Activated effector memory CD4-positive, alpha-beta T cell treated with anti-CD3 and anti-CD28 coated beads, Interleukin-2, amount 50 U/mL, for 16 hours (primary cell): ENCODE results near the gene ELP1.
"Not testable (repeated sequence)": the region's sequence is repeated elsewhere in the genome, so short reads cannot be mapped to it uniquely, and the experiment has no call there.

Source experiments
- DNase-seq: peaks from one replicate; pipeline ENCODE4 v3.0.0-alpha.2; 2020

ELP1 gene

DNA sequence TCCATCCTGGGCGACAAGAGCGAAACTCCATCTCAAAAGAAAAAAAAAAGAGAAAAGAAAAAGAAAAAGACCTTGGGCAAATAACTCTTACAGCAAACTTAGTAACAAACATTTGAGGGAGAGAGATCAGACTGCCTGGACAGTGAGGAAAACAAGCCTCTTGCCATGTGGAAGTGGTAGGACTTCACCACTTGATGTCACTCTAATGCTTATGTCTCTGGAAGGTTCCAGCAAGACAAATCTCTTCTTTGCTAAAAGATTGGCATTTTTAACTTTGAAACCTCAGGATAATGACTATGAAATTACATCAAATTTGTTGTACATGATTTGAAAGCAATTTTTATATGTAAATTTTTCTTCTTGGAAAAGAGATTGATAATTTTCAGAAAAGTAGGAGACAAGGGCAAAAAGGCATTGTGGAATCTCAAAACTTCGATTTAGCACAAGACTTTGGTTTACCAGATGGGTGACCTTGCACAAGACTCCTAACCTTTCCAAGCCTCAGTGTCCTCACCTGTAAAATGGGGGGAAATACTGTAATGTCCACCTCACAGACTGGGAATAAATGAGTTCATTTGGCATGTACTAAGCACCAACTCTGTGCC lies 83.5 kb downstream of the ELP1 start:
- DNase-seq: no peak

DNA sequence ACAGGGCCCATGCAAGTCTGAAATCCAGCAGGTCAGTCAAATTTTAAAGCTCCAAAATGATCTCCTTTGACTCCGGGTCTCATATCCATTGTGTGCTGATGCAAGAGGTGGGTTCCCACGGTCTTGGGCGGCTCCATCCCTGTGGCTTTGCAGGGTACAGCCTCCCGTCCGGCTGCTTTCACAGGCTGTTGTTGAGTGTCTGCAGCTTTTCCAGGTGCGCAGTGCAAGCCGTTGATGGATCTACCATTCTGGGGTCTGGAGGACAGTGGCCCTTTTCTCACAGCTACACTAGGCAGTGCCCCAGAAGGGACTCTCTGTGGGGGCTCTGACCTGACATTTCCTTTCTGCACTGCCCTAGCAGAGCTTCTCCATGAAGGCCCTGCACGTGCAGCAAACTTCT lies 85.6 kb downstream of the ELP1 start:
- not testable (repeated sequence) for DNase-seq

DNA sequence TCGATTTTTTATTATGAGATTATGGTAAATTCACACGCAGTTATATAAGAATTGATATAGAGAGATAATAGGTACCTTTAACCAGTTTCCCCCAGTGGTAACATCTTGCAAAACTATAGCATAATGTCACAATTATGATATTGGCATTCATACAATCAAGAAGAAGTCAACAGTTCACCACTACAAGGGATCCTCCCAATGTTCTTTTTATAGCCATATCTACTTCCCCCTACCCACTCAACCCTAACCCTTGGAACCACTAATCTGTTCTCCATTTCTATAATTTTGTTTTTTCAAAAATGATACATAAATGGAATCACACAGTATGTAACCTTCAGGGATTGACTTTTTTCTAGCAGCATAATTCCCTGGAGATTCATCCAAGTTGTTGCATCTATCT lies 88.0 kb downstream of the ELP1 start:
- no peak for DNase-seq

DNA sequence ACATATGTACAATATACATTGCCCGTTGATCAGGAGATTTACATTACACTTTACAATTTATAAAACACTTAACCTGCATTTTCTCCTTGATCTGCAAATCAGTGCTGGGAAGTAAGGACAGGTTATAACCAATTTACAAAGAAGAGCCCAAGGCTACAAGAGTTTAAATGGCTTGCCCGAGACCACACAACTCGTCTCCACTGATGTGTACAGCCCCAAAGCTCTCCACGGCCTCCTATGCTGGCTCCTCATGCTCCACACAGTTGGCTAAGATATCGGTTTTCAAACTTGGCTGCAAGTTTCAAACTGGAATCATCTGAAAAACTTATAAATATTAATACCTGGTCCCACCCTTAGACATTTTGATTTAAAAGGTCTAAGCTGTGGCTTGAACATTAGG lies 88.4 kb downstream of the ELP1 start:
- DNase-seq: no peak

DNA sequence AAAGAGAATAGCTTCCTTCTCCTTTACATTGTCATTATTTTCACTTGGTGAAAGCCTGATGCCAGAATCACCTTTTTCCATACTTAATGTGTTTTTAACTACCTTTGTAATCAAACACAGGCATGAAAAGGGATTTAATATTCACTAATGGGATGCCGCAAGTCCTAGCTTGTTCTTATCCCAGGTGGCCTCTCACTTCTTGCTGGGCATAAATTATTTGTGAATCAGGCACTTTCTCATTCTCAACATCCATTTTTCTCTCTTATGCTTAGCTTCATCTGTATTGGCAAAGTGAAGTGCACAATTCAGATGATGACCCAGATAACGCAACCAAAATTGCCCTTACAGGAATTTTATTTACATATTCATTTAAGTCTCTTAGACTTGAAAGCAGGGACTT lies 89.1 kb downstream of the ELP1 start:
- no peak for DNase-seq

DNA sequence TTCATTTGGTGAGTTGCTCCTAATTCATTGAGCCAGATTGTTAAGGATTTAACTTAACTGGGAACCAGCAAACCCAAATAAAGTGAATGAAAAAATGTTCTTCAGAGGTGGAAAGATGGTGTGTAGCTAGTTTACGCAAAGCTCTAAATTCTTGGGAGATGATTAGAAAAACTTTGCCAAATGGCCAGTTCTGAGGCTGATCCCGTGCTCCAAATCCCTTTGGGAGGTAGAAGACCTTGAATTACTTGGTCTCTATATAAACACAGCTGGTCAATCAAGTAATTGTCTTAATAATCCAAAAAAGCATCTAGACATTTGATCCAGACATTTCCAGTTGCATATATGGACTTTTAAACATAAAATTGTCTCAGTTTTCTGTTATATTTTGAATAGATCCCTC lies 89.5 kb downstream of the ELP1 start:
- DNase-seq: no peak

DNA sequence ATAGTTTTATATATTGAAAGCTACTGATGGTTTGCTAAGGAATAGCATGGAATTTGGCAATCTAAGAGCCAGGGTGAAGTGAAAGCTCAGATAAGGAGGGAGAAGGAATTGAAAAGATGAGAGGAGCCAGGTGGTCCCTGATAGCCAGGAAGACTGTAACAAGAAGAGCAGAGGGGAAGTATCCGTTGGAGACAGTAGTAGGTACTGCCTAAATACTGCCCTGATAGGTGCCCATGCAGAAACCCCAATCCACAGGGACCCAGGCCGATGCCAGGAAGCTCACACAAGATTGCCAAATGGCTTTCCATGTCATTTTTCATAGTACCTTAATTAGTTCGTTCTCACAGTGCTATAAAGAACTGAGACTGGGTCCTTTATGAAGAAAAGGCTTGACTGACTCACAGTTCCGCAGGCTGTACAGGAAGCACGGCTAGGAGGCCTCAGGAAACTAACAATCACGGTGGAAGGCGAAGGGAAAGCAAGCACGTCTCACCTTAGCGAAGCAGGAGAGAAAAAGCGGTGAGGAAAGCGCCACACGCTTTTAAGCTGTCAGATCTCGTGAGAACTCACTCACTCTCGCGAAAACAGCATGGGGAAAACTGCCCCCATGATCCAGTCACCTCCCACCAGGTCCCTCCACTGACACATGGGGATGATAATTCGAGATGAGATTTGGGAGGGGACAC lies 91.2 kb downstream of the ELP1 start:
- DNase-seq: no peak

DNA sequence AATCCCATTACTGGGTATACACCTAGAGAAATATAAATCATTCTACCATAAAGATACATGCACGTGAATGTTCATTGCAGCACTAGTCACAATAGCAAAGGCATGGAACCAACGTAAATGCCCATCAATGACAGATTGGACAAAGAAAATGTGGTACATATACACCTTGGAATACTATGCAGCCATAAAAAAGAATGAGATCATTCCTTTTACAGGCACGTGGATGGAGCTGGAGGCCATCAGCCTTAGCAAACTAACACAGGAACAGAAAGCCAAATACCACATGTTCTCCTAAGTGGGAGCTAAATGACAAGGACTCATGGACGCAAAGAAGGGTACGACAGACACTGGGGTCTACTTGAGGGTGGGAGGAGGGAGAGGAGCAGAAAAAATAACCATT lies 94.4 kb downstream of the ELP1 start:
- DNase-seq: not testable (repeated sequence)

DNA sequence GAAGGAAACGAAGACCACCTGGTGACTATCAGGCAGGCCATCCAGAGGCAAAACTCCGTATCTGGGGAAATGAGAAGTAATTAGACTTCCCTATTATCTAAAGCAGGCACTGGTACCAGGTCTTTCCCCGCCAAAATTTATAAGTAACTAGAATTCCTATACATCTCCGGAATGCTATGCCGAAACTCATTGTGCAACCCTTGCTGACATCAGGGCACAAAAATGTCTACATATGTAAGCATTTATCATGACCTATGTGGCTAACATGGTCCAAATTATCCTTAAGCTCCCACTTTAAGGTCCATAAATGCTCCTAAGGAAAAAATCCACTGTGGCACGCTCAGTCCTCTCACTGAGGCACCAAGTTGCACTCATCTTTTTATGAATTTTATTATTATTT lies 95.9 kb downstream of the ELP1 start:
- no peak for DNase-seq

DNA sequence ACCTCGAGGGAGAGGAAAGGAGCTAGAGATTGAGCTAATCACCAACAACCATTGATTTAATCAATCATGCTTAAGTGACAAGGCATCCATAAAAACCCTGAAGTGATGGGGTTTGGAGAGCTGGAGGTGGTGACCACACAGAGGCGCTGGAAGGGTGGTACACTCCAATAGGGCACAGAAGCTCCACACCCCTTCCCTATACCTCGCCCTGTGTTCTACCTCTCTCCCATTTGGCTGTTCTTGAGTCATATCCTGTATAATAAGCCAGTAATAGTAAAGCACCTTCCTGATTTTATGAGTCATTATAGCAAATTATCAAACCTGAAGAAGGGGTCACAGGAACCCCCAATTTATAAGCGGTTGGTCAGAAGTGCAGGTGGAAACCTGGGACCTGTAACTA lies 96.4 kb downstream of the ELP1 start:
- DNase-seq: no peak

DNA sequence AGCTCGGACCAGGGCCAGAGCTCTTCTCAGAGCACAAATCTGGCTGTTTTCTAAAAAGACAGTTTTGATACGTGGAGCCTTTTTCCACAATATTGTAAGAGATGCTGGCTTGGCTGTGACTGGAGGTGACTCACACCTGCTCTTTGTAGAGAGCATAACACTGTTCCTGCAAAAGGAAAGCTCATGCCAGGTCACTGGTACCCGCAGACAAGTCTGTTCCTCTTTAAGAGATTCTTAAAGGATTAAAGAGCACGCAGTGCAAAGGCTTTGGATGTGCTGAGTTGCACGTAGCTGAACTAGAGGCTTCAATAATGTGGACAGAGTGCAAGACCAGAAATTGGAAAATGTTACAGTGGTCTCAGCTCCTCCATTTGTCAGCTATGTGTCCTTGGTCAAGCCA lies 97.1 kb downstream of the ELP1 start:
- DNase-seq: no peak

DNA sequence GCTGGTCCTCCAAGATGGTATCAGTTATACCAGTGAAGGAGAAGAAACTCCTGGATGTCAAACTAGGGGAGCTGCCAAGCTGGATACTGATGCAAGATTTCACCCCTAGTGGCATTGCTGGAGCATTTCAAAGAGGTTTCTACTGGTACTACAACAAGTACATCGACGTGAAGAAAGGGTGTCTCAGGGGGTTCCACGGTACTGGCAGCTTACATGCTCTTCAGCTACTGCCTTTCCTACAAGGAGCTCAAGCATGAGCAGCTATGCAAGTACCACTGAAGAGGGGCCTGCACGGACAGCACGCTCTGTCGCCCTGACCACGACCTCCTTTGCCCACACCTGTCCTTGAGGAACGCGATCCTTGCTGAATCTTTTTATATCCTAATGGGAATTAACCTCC lies 97.6 kb downstream of the ELP1 start:
- no peak for DNase-seq

DNA sequence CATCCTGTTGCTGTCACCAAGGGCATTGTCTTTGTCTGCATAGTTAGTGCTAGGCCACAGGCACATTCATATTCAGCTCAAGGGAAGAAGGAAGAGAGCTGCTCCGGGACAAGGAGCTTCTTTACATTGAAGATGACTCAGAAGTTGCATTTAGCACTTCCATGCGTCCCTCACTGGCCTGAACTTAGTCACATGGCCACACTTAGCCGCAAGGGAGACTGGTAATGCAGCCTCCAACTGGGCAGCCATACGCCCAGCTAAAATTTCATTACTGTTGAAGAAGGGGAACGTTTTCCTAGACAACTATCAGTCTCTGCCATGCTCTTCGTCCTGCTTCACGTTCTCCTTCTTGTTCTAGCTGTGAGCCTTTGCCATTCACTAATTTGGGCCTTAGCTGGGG lies 98.1 kb downstream of the ELP1 start:
- no peak for DNase-seq

DNA sequence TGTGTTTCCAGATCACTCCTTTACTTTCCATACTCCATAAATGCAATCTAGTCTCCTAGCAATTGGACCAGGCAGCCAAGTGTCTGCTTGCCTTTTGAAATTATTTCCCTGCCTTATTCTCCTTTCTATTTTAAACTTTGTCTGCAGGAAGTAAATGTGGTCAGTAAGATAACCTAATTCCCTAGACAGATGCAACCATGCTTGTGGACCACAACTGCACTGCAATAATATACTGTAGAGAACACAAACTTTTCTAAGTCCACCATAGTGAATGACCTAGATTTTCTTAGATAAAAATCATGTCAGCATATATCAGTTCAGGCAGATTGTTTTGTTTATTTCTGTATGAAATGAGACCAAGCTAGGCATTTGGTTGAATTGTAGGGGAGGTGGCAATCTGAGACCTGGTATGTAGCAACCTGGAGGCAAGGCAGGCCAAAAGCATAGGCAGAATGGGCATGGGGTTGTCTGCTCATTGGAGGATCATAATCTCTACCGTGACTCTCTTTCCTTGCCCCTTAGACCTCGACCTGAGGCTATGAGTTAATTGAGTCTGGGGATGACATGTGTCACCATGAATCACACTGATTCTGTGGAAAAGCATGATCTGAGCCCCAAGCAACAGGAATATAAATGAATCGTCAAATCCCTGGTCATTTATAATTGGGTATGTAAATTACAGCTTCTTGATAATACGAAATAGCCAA lies 98.8 kb downstream of the ELP1 start:
- DNase-seq: no peak

DNA sequence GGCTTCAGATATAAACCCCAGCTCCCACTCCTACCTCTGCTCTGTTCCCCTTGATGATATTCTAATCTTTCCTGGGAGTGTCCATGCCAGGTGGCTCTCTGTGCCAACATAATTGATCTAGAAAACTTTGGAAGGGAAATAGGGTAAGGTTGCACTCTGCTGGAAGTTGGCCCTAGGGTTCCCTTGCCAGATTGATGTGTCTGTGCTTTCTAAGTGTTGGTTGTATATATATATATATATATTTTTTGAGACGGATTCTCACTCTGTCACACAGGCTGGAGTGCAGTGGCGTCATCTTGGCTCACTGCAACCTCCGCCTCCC lies 101.8 kb downstream of the ELP1 start:
- no peak for DNase-seq

DNA sequence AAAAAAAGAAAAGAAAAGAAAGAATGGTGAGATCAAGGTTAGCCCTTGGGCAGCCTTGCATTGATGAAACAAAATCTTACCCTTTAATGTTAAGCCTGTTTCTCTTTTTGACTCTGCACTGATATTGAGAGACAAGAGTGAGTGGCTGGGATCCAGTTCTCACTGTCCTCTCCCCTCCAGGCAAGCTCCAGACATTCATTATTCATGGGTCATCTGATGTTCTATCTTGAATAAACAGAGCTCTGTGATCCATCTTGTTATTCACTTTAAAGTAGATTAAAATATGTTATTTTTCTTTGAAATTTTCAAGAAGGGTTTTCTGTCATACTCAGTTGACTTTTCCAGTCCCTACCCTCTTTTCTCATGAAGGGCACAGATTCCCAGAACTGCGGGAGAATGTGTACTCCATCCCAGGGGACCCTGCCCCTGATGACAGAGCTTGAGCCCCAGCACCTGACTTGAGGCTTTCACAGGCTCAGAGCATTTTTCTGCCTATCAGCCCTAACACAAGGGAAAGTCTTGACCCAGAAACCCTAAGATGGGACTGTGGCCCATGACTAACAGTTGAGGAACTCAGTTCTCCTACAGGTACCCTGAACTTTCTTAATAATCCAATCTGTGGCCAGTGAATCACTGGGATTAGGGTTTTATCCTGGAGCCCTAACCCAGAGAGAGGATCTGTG lies 102.3 kb downstream of the ELP1 start:
- DNase-seq: no peak

DNA sequence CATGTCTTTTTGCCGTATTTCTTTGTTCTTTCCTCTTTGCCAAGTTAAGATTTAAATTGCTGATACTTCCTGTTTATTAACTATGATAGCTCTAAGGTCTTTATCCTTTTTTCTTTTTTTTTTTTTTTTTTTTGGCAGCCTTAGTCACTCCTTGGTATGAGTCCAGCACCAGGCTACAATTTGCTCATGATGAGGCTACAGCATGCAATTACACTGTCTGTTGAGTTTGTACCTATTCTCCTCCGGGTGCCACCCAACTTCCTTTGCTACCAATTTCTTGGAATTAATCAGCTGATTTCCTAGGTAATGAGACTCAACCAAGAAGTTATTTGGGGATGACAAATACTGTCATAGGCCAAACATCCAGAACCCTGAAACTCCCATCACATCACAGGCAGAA lies 103.7 kb downstream of the ELP1 start:
- DNase-seq: no peak

DNA sequence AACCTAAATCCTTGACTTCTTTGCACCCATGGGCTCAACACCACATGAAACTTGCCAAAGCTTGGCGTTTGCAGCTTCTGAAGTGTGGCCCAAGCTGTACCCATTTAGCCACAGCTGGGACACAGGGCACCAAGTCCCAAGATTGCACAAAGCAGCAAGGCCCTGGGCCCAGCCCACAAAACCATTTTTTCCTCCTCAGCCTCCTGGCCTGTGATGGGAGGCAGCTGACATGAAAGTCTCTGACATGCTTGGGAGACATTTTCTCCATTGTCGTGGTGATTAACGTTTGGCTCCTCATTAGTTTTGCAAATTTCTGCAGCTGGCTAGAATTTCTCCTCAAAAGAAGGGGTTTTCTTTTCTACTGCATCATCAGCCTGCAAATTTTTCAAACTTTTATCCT lies 110.1 kb downstream of the ELP1 start:
- DNase-seq: no peak
